ENCODE results near the gene FNDC11.
"Not testable (repeated sequence)": the region's sequence is repeated elsewhere in the genome, so short reads cannot be mapped to it uniquely, and the experiment has no call there.

The FNDC11 gene

DNA sequence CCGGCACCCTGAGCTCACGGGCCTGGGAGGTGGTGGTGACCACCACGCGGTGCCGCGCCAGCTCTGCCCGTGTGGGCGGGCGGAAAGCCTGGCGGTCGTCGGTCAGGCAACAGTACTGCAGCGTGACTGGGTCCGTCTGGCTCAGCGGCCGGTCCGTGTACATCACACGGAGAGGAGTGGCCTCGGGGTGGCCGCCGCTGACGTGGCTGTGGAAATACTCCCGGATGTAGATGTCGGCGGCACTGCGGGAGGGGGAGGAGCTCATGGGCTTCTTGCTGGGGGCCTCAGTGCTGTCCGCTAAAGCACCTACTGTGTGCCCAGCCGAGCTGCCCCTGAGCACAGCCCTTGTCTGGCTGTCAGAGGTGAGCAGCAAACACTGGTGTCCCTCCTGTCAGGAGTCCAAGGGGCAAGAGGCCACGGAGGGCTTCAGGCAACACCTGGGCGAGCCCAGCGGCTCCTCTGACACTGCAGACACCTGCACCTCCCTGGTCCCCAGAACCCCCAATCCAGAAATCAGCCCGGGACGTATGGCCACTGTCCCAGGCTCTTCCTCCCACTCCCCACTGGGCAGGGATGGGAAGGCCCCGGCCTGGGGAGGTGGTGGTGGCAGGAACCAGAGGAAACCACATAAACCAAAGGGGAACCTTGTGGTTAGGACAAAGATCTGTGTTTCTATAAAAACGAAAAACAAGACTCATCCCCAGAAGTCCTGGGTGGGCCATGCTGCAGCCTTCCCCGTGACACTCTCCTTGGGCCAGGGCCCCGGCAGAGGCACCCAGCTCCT is 13.6 kb downstream of the FNDC11 start:
- DNase-seq, result no peak

DNA sequence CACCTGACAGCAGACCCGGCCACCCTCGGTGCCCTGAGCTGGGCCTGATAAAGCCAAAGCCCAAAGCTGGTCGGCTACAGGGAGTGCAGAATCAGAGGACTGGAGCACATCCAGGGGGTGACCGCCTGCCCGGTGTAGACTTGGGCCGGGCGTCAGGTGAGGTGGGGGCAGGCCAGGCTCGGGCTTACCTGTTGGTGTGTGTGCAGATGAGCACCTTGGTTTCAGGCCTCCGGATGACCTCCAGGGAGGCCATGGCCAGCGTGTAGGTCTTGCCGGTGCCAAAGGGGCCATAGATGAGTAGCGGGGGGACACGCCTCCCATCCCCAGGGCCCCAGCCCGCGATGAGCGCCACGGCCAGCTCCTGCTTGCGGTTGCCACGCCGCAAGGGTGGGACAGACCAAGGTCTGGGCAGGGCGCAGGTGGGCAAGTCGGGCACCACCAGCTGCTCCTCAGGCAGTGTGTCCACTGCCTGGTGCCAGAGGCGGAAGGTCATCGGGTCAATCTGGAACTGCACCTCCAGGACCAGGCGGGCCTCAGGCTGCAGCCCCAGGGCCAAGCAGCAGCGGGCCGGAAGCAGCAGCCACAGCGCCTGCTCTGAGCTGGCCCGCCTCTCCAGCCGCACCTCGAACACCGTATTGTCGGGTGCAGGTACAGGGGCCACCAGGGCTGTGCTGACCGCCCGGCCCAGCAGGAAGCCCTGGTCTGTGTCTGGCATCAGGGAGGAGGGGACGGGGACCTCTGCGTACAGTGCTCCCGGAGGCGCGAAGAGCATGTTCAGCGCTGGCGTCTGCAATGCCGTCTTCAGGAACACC is 14.4 kb downstream of the FNDC11 start:
- no peak for DNase-seq

DNA sequence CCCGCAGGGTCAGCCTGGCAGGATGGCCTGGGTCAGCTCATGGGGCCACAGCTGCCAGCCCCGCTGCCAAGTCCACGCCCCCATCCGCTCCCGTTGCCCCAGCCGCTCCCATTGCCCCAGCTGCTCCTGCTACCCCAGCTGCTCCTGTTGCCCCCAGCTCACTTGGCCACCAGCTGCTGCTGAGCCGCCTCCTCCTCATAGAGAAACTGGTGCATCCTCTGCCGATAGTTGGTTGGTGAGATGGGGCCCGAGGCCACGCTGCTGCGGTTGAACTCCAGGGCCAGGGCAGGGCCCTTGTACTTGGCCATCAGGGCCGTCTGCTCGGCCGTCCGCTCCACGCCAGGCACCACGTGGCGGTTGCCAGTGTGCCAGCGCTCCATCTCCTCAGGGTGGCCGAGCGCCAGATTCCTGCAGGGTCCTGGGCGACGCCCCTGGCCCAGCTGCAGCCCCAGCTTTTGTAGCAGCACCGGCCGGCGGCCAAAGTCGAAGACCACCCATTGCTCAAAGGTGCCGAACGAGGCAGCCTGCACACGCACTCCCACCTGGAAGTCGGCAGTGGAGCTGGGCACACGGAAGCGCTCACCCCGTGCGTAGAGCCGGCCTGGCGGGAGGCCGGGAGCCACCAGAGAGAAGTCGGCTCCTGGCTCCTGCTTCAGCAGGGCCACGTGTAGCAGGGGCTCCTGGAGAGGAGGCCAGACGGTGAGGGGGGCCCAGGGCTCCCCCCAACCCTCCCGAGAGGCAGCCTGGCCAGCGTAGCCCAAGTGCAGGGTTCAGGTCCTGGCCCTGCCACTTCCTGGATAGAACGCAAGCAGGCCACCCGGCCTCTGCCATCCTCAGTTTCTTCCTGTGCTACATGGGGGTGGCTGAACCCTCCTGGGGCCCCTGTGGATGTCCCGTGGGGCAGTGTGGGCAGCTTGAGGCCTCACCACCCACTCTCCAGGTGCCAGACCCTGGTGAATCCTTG is 15.3 kb downstream of the FNDC11 start:
- DNase-seq, result no peak

DNA sequence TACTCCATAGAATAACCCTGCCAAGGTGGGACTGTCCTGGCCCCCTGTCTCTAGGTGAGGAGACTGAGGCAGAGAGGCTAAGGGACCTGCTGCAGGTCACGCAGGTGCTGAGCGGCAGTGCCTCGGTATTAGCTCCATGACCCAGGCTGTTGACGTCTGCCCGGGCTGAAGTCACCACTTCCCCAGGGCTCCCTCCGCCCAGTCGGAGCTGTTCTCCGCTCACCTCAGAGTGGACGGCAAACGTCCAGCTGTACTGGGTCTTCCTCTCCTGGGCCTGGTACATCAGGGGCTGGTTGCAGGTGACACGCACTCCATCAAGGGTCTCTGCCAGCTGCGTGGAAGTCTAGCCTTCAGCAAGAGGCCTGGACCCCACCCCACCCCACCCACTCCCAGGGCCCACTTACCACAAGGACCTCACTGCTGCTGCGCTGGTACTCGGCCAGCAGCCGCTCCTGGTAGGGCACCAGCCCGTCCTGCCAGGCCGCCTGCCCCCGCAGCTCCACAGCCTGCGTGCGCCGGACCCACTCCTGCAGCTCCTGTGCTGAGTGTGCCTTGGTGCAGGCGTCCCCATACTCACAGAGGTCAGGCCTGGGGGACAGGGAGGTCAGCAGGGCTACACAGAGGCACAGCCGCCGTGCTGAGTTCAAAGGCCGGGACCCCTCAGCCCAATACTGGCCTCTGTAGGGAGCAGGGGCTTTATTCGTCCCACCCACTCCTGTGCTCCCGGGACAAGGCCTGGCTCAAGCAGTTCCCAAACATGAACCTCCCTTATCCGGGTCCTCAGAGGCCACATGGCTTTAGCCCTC is 16.5 kb downstream of the FNDC11 start:
- DNase-seq, result no peak

DNA sequence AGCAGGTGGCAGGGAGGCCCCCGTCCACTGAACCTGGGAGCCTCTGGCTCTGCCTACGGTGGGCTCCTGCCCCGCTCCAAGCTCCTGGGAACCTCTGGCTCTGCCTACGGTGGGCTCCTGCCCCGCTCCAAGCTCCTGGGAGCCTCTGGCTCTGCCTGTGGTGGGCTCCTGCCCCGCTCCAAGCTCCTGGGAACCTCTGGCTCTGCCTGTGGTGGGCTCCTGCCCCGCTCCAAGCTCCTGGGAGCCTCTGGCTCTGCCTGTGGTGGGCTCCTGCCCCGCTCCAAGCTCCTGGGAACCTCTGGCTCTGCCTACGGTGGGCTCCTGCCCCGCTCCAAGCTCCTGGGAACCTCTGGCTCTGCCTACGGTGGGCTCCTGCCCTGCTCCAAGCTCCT is 17.1 kb downstream of the FNDC11 start:
- not testable (repeated sequence) for DNase-seq

DNA sequence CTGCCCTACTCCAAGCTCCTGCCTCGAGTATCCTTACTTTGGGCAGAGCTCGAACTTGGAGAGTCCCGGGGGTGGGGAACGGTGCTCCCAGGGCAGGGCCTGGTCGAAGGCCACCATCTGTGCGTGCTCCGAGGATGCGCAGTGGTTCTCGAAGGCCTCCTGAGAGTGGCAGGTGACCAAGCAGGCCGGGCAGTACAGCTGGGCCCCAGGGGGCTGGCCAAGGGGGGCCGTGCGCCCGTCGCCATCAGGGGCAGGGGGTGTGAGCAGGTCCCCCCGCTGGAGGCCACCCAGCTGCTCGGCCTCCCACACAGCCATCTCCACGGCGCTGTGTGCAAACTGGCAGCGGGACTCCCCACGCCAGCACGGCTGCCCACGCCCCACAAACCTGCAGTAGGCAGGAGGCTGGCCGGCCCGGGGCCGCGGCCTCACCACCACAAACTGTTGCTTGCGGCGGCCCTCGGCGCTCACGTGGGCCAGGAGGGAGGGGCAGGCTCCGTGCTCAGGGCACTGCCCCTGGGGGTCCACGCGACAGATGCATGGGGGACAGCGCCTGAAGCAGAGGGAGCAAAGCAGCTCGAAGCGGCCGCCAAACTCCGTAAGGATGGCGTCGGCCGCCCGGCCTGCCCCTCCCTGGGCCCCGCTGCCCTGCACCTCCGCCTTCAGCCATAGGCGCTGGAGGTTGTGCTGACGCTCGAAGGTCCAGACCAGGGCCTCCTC is 18.3 kb downstream of the FNDC11 start:
- no peak for DNase-seq

DNA sequence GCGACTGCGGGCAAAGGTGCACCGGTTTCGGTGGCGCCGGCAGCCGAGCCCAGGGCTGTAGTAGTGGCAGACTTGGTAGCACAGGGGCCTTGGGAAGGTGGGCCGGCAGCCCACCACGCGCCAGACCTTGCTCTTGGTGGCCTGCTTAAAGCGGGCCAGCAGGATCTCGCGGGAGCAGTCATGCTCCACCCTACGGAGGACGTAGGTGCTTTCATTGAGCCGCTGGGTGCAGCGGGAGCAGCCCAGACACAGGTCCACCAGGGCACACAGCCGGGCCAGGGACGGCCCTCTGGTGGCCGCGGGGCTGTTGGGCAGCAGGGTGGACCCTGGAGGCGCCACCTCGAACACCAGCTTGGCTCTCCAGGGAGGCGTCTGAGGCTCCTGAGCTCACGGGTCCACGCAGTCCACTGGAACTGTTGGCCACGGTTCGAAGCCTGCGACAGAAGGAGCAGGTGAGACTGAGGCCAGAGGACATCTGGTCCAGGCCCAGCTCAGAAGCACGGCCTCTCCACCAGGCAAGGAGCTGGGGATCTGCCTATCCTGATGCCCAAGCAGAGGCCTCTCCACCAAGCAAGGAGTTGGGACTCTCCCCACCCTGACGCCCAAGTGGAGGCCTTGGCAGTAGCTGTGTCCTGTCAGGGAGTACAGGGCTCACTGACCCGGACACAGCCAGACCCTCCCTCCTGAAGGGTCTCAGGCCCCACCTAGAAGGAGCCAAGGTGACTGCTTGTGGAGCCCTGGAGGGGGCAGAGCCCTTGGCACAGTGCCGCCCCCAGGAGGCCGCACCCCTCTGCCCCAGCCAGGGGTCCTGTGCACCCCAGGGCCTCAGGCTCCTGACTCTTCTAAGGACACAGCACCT is 19.1 kb downstream of the FNDC11 start:
- no peak for DNase-seq

DNA sequence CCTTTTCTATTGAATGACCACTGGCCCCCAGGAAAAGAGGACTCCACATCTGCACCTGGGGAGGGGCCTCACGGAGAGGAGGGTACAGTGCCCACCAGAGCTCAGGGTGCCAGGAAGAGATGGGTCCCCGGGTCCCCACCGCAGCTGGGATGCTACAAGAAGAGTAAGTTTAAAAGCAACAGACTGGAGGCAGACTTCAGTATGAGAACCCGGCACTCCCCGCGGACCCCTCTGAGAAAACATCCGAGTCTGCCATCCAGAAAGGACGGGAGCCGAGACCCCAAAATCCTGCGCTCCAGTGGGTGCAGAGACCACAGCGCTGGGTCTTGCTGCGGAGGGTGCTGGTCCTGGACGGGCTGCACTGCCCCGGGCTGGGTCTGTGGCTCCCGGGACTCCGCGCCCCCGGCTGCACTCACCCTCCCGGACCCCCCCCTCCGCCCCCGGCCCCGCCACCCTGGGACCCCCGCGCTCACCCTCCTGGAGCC is 19.7 kb downstream of the FNDC11 start:
- DNase-seq, result no peak

DNA sequence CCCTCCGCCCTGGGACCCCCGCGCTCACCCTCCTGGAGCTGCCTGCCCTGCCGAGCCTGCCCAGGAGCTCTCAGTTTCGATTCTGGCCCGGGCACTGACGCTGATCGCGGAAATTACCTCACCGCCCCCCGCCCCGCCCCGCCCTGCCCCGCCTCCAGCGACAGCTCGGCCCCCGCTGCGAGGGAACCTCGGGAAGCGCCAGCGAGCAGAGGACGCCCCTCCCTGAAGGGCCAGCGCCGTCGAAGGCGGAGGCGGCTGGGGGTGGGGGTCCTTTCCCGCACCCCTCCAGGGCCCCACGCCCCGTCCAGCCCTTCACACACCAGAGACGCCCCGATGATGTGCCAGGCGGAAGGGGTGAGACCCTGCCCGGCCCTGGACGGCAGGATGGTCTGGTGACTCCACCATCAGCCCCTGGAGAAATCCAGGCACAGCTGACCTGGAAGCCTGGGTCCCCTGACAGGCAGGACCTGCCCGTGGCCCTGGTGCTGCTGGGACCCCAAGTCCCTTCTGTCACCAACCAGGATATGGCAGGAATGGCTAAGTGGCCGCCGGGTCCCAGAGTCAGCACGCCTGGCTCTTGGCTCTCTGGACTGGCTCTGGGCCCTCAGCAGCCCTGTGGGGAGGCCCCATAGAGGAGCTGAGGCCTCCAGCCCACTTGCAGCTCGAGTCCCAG is 20.3 kb downstream of the FNDC11 start, which contains the start of gene HELZ2:
Gene HELZ2, minus strand, starts transcription at position 84 of the 673 bp plus-strand sequence. CDS start 1,854 bp downstream, outside the sequence.
- DNase-seq, result peak; percentile 92

DNA sequence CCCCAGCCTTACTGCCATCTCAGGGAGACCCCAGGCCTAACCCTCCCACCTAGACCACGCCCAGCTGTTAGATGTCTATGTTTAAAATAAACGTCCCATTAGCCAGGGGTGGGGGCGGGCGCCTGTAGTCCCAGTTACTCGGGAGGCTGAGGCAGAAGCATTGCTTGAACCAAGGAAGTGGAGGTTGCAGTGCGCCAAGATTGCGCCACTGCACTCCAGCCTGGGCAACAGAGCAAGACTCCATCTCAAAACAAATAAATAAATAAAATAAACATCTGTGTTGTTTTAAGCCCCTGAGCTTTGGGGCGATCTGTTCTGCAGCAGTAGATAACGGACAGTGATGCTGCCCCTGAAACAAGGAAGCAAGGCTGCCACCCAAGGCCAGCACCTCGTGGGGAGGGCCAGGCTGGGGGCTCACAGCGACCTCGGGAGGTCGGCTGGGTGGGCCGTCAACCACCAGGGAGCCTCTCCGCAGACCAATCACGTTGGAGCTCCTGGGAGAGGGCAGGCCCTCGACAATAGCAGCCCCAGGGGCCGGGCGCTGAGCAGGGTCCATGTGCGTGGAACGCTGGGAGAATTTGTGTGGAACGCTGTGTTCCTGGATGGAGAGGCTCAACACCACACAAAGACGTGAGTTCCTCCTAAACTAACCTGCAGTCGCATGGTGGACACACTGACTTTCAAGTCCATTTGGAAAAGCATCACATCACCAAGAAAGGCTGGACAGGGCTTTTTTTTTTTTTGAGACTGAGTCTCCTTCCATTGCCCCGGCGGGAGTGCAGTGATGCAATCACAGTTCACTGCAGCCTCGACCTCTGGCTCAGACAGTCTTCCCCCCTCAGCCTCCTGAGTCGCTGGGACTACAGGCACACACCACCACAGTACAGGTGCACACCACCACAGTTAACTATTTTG is 21.1 kb downstream of the FNDC11 start:
- no peak for DNase-seq

DNA sequence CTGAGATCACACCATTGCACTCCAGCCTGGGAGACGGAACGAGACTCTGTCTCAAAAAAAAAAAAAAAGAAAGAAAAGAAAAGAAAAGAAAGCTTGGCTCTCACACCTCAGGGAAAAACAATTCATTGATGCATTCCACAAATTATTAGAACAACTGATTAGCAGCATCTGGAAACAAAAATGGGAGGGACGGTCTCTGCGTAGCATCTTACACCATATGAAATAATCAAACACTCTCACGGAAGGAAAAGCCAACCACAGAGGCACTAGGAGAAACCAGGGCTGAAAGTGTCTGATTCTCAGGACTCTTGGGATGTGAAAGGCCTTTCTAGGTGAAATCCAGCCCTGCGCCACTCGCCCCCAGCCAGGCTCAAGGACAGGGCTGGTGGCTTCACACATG is 22.4 kb downstream of the FNDC11 start:
- DNase-seq, result no peak

DNA sequence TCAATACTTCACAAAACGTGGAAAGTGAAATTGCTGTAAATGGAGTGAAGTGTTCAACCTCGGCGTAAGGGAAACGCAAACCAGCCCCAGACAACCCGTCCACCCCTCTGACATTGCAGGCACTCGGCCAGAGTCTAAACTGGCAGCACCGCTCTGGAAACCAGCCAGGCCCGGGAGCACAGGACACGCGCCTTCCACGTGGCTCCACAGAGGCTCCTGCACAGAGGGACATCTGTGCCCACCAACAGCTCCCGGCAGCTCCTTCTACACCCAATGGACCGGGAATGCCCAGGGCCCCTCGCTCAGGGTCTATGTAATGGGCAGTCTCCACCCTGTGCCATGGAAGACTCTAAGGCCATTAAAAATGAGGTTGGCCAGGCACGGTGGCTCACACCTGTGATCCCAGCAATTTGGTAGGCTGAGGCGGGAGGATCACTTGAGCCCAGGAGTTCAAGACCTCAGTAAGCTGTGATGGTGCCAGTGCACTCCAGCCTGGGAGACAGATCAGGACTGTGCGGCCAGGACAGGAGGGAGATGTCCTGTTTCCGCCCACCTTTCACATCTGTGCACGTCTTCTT is 23.4 kb downstream of the FNDC11 start:
- DNase-seq, result peak; percentile 35

DNA sequence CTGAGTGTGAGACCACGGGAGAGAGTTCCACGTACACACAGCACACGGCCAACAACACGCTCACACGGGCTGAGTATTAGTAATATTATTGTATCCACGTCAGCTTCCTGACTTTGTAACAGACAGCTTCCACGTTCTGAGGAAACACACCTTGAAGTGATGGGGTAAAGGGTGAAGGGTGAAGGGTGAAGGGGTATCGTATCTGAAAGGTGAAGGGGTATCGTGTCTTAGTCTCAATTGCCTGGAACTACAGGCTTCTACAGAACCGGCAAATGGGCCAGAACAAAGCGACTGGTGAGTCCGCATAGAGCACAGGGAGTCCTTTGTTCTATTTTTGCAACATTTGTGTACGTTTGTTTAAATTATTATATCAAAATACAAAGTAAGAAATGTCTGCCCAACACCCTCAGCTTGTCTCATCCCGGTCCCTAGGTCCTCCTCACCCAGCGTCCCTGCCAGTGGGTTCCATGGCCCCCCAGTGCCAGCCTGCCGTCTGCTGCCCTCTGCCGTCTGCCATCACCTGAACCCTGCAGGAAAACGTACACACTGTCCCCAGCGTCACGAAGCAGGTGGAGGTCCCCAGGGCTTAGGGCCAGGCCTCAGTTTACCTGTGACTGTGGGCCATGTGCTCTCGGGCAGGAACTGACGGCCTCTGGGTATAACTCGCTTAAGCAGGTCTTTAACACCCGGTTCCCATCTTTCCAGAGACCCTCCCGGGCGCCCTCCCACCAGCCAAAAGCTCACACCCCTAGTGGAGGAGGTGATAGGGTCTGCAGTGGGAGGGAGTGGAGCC is 24.5 kb downstream of the FNDC11 start:
- DNase-seq, result no peak

DNA sequence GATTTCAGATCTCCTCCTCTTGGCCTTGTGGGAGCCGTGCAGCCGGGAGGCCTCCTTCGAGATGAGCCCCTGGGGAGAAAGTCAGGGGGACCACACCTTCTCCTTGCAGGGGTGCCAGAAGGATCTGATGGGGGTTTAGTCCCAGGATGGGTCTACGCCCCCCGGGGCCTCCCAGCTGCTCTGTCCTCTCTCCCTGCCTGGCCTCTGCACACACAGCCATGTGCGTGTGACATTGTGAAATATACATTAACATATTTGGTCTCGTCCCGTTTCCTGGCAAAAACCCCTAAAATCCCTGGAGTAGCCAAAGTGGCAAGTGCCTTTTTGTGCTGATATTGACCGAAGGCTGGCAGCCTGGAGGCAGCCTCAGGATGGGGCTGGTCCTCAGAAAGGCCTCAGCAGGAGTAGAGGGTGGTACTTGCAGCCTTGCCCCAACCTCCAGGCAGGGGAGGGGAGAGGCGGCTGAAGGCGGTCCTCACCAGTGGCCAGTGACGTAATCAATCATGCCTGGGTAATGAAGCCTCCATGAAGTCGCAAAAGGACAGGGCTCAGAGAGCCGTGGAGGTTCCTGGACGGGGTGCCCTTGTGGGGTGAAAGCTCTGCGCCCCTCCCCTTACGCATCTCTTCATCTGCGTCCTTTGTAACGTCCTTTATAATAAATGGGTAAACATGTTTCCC is 25.2 kb downstream of the FNDC11 start:
- DNase-seq, result no peak

DNA sequence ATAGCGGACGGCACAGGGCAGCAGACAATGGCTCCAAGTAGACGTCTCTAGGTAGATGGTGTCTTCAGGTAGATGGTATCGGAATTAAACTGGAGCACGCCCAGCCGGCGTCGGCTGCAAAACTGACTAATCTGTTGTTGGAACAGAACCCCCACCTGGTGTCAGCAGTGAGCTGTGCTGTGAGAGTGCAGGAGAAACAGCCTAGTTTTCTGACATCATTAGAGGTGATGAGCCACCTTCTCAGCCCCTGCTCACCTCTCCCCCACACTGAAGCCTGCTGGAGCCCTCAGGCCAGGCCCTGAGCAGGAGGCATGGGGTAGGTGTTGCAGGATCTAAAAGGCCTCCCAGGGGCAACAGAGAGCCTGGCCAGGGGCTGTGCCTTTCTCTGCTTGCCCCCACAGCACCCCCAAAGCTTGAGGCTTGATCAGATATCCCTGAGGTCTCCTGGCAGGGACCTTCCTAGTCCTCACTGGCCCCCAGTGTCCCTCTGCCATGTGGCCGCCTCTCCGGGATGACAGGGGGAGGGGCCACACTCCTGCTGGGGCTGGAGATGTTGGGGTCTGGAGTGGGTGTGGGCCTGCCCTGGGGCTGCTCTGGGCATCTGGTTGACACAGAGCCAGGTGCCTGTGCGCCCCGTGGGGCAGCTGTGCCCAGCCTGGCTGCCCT is 27.0 kb downstream of the FNDC11 start:
- DNase-seq, result no peak

Measured in femur (tissue), 1 donor.